HG02938 (cell line): ENCODE data around the gene AMOTL1.

Experiments used
- ATAC-seq: cut with Tn5 transposase; IDR thresholded peaks from one replicate; pipeline ENCODE4 v1.9.1; 2021; ENCODE audit warnings: mild to moderate bottlenecking, moderate library complexity; ENCODE audit not compliant: unreplicated experiment

Gene AMOTL1, protein sequence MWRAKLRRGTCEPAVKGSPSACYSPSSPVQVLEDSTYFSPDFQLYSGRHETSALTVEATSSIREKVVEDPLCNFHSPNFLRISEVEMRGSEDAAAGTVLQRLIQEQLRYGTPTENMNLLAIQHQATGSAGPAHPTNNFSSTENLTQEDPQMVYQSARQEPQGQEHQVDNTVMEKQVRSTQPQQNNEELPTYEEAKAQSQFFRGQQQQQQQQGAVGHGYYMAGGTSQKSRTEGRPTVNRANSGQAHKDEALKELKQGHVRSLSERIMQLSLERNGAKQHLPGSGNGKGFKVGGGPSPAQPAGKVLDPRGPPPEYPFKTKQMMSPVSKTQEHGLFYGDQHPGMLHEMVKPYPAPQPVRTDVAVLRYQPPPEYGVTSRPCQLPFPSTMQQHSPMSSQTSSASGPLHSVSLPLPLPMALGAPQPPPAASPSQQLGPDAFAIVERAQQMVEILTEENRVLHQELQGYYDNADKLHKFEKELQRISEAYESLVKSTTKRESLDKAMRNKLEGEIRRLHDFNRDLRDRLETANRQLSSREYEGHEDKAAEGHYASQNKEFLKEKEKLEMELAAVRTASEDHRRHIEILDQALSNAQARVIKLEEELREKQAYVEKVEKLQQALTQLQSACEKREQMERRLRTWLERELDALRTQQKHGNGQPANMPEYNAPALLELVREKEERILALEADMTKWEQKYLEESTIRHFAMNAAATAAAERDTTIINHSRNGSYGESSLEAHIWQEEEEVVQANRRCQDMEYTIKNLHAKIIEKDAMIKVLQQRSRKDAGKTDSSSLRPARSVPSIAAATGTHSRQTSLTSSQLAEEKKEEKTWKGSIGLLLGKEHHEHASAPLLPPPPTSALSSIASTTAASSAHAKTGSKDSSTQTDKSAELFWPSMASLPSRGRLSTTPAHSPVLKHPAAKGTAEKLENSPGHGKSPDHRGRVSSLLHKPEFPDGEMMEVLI

DNA sequence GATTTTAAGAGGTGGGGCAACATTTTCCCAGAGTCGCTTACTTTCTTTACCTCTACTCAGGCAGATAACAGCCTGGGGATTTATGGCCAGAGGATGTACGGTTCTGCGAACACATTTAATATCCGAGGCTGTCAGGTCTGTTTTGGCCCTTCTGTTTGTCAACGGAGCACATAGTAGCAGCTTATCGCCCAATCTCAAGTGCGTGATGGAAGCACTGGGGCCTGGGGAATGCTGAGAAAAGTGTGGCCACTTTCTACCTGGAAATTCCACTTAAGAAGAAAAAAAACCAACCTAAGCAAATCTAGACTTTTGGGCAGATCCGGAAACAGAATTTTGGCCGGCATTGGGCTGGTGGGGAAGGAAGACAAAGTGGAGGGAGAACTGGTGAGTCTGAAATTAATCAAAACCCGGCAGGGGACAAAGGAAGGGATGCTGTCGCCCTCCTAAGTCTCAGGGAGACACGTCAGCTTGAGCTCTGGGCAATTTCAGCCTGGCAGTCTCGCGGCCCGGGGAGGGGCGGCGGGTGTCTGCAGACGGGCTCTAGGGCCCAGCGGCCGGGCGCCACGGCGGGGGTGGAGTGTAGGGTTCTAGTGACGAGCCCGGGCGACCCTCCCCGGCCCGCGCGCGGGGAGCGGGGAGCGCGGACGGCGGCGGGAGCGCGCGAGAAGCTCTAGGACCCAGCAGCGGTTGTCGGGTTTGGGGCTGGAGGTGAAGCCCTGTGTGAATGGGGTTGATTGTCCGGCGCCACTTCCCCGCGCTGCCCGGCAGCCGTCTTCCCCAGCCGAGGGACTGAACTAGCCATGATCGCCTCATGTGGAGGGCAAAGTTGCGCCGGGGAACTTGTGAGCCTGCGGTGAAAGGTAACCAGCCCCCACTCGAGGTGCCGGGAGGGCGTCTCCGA is at the start of gene AMOTL1:
TSS of gene AMOTL1 (plus strand) at position 656 of the 901 bp plus-strand sequence. CDS start at position 812, 156 bp downstream.
- peak; percentile 73 for ATAC-seq

DNA sequence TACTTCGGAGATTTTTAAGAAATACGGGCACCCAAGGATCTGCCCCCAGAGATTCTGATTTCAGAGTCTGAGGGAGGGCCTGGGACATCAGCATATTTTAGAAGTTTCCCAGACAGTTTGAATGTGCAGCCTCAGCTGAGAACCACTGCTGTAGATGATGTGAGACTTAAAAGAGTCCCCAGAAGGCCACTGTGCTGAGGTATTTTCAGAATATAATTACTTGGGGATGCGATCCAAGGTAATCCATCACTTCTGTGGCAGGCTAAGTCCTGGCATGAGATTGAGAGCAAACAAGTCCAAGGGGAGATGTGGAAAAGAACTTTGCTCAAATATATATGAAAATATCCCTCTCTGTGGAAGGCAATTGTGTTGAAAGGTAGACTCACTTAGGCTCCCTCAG is 48.3 kb upstream of the AMOTL1 start:
- no peak for ATAC-seq

DNA sequence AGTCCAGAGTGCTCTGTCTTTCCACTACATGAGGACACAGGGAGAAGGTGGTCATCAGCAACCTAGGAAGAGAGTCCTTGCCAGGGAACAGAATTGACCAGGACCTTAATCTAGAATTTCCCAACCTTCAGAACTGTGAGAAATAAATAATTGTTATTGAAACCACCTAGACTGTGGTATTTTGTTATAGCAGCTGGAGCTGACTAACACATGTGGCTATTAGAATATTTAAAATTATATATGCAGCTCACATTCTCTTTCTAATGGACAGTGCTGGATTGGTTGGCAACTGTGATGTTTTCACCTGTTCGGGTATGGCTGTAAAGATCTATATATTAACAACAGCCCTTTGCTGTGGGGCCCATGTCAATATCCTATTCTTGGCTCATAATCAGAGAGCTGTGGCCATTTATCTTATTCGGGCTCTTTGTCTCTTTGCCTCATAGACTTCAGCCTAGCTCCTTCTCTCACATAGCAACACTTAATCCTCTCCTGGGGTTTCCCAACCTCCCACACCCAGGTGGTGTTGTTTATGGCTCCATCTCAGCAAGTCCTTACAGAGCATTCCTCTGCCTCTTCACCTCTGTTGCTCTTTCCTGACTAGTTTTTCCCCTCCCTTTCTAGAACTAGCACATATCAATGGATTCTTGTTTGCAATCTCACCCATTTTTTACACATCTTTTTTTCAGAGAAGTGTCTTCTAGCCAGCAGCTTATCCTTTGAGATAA is 46.4 kb upstream of the AMOTL1 start:
- no peak for ATAC-seq

DNA sequence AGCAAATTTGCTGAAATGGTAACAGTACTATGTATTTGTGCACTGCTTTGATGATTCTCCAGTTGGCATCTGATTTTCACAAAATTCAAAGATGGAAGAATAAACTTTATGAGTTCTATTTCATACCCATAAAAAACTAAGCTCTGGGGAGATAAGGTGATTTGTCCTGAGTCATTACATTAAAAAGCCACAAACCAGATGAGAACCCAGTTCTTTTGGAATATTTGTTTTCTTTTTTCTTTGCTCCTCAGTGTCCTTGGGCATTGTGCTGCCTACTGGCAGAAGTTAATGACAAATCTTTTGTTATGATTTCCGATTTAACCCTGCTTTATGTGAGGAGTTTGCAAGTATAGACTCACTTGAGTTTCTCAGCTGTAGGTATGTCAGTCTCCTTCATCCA is 45.4 kb upstream of the AMOTL1 start:
- ATAC-seq: no peak

DNA sequence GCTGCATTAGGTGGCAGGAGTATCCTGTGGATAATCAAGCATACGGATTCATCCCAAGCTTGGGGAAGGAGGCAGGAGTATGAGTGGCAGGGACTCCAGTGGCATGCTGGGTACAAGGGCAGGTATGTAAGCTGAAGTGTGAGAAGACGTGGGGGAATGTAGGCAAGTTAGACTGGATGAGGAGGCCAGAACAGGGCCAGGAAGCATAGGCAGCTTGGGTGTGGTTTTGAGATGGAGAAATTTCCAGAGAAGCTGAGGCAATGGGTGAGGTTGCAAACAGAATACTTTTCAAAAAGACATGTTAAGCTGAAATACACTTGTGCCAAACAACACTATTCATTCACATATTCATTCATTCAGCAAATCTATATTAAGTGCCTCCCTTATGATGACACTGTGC is 43.1 kb upstream of the AMOTL1 start:
- no peak for ATAC-seq

DNA sequence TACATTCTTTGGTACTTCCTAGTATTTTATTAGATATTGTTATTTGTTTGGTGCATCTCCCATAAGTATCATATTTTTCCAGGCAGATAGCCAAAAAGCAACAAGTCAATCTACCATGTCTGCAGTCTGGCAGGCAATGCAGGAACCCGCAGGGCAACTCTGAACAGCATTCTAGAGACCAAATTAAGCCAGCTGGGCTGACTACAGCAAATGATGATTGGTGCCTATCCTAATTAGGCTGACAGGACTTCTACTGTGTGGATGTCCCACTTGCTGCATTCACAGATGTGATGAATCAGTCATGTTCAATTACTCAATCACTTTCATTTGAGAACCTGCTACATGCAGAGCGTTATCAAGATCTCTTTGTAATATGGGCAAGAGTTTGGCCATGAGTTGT is 40.3 kb upstream of the AMOTL1 start:
- no peak for ATAC-seq

DNA sequence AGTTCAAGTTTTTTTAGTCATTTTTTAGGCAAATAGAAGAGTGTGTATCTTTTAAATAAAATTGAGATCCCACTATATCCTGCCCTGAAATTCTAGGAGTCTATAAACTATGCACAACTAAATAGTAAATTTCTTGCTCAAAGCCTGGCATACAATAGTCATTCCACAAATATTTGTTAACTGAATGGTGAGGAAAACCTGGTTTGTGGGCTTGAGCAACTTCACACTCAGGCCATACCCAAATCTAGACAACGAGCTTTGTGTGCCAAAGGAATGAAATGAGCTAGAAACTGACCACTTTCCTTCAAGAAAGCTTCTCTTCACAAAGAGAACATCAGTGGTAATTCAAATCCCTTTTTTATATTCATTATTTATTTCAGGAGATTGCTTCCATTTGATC is 39.6 kb upstream of the AMOTL1 start:
- ATAC-seq: no peak

DNA sequence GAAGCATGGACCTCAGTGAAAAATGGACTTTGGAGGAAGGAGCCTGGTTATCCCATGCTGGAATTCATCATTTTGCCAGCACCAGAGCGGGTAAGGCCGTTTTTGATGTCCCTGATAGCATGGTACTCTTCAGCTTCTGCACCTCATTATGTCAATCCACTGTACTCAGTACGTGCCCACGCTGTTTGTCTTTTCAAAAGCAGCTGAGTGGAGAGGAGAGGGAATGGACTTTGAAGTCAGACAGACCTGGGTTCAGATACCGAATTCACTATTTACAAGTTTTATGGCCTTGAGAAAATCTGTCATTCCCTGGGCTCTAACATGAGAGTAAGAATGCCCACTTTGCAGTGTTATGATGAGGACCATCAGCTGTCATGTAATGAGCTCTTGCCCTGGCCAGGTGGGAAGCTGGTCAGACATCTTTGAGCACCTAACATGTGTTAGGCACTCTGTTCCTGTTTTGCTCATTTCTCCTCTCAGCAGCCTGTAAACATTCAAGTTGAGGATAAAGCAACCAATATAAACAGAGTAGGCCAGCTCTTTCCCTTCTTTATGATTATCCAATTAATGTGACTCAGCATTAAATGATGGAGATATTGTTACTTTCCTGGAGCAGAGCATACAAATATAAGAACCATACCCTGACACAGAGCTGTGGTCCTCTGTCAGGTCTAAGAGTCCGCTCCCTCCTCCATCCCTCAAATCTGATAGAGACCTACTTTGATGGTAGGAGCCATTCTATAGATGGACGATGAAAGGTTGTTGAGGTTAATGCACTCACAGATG is 39.0 kb upstream of the AMOTL1 start:
- no peak for ATAC-seq

DNA sequence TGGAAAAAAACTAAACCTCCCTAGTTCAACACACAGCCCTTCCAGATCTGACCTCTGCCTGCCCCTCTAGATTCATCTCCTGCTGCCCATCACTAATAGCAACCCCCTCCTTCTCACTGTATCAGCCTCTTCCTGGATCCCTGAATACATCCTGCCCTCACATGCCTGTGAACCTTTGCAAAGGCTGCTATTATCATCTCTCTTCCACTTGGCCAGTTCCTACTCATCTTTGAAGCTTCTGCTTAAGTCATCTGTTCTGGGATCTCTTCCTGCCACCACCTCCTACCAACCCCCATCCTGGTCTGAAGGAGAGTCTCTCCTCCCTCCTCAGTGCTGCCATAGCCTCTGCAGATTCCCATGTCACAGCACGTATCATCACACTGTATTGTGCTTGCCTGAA is 38.0 kb upstream of the AMOTL1 start:
- no peak for ATAC-seq

DNA sequence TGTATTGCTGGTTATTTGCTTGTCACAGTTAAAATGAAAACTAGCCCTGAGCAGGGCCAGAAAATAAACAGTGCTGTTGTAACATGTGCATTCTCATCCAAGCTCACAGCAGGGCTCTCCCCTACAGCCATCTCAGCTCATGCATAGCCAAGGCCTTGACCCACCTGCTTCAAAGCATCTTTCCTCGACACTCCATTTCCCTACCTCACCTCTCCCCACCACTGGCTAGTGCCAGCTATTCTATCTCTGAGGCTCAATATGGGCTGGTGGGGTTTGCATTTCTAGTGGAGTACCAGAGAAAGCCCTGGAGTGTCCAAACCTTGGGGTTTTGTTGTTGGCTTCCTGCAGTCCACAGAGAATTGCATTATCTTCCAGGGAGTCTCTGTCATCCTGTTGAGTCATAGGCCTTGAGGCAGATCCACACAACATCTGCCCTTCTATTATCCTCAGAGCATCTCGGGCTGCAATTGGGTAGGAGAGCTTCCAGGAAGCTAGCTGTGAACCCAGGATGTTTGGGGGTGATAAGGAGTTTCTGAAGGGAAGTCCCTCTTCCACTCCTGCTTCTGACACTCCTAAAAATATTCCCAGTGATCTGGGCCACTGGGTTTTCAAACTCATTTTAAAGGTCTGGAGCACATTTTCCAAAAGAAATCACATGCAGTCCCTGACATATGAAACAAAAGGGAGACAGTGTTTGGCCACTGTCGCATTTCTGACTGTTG is 36.1 kb upstream of the AMOTL1 start:
- no peak for ATAC-seq

DNA sequence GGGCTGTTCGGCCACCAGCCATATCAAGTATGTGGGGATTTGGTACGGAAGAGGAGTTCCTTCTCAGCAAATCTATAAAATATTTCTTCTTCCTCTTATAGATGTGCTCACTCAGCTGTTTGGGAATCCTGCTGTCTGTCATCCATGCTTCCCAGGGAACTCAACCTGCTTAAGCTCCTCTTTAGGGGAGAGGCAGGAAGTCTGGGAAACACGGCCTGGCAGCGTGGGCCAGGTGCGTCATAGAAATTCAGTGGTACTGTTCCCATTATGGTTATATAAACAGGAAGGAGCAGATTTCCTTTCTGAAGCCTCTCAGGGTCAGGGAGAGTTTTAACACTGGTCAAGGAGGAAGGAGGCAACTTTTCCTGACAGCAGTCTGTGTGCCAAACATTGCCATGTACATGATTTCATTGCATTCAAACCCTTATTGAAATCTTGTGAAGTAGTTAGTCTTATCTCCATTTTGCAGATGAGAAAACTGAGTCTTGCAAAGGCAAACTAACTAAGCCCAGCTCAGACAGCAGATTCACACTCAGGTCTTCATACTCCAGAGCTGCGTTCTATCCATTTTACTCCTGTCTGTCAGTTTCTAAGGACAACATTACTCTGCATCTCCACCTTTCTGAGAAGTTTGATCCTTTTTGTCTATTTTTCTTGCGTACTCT is 35.4 kb upstream of the AMOTL1 start:
- ATAC-seq: no peak

DNA sequence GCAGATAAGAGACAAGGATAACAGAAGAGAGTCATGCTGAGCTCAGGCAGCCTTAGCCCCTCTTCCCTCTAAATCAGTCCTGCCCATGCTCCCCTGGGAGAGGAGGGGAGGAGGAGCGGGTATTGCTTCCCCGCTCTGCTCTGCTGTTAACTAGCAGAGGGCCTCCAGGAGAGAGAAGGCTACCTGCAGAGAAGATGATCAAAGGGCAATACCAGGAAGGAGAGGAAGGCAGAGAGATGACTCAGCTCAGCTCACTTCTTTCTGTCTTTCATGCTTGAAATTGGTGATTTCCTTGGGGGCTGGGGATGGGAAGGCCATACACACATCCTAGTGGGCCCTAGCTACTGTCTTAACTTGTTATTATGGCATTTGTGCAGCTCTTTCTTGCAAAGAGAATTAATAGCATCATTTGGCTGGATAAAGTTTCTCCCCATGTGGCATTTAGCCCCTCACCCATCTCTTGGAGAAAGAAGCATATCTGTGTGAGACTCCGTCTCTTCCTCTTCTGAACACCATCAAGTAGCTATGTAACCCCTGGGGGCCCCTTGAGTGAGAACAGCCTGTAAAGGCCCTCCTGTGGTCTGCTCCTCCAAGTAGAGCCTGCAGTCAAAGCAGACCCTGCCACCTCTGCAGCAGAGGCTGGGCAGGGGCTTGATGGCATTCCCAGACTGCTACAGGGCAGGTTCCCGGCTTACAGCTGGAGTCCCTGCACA is 33.4 kb upstream of the AMOTL1 start:
- no peak for ATAC-seq

DNA sequence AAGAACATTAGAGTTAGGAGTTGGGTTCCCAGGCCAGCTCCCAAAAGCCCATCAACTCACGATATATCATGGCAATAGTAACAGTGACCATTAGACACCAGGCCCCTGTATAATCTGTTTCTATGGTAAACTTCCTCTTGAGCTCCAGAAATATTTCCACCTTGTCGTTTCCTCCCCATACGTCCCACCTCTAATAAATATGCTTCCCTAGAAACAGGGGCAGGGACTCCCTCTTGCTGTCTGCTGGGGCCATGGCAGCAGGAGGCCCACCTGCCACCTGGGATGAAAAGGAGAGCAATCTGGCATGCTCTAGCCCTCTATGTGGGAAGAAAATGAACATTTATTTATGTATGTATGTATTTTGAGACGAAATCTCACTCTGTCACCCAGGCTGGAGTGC is 32.2 kb upstream of the AMOTL1 start:
- ATAC-seq: no peak

DNA sequence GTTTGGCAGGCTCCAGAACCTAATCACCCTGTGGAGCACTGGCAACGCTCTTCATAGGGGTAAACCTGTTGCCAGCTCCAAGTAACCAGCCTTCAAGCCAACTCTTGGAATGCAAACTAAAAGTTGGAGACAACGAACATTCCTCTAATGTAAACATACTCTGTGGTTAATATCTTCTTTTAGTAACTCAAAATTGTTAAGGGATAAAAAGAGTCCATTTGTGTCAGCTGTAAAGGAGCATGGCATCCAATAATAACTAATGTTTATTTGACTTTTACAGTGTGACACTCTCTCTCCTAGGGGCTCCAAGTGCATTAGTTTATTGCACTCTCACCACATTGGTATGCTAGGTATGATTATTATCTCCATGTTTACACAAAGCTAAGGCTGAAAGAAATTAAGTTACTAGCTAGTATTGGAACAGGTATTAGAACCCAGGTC is 31.0 kb upstream of the AMOTL1 start:
- no peak for ATAC-seq

DNA sequence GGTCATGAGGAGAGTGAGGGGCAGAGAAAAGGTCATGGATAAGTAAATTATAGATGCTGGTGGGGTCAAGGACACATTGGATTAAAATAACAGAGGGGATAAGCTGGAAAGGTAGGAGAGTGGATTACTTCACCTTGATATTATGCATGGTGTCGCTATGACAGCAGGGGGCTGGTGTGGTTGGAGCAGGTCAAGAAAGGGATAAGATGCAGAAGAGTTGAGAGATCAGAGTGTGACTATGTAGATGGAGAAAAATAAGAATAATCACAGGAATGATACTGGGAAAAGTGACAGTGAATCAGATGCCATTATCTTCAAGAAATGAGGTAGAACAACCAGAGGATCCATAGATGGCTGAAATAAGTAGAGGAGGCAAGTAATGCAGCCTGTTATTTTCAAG is 29.4 kb upstream of the AMOTL1 start:
- no peak for ATAC-seq

DNA sequence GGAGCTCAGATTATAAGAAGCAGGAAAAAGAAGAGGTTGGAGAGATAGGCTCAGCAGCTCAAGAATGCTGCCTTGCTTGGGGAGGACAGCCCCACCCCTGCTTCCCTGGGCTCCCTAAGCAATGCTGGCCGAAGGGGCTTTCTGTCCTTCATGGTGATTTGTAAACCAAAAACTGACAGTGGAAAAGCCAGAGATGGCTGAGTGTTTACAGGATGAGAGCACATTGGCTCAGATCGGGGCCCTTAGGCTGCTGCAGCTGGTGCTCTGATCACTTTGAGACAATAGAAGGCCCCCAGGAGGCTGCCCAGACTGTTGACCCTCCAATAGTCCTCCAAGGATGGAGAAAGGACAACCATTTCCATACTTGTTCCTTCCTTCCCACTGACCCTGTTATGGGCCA is 28.8 kb upstream of the AMOTL1 start:
- ATAC-seq: no peak
